ENCODE data around the gene CMIP. TPM values are rescaled to one million over a fixed set of nuclear protein-coding genes. Genes with fewer than 3 reads are reported as not detected.

CMIP gene
- total and polyA plus RNA-seq, 10 of the 15 experiments (the other 5 are each of a cell fraction or from before 2014, with no cell fraction given) = 1.2 to 43.2 (median 4.4) TPM

GRCh38 chr16:81463296-81463890 is 18.8 kb downstream of the CMIP start (continued):
- TF ChIP-seq IRF5 (IDR thresholded peaks at IDR 0.05; ENCODE audit: borderline replicate concordance) (no peak), CBX5 (IDR thresholded peaks at IDR 0.05; ENCODE audit: low read depth) (no peak), TAF1 (IDR thresholded peaks at IDR 0.05; ENCODE audit: borderline replicate concordance, low read depth, low read length) (no peak), ZBED1 (IDR thresholded peaks at IDR 0.05; ENCODE audit: borderline replicate concordance) (no peak)

GRCh38 chr16:81464279-81464678 is 19.7 kb downstream of the CMIP start:
- Histone ChIP-seq H3K79me2 (ENCODE audit: control insufficient read depth, insufficient read depth, low read length) (peaks cover 34% of the 10 kb centered on the region), H3K9ac (ENCODE audit: control insufficient read depth, insufficient read depth, low read length) (no peak overlapping the region), H3K4me3 (no peak overlapping the region), H3K9me3 (replicated peaks; ENCODE audit: control insufficient read depth, insufficient read depth, low read length) (no peaks in the 10 kb centered on the region), H3K4me1 (ENCODE audit: control insufficient read depth, insufficient read depth, low read length) (peaks cover 9% of the 10 kb centered on the region), H3K4me2 (ENCODE audit: control insufficient read depth, insufficient read depth) (no peak overlapping the region), H3K36me3 (ENCODE audit: control insufficient read depth in 2 of 2, insufficient read depth in 2 of 2, low read length in 1 of 2) (peaks cover 0 to 2% of the 10 kb centered on the region in 2 experiments; a peak in 2 of 4 replicates), H4K20me1 (ENCODE audit: control insufficient read depth, insufficient read depth) (no peaks in the 10 kb centered on the region), H2AFZ (ENCODE audit: control insufficient read depth, low read depth, low read length) (no peak overlapping the region), H3K27ac (ENCODE audit: control insufficient read depth, insufficient read depth) (no peak overlapping the region), H3K27me3 (replicated peaks in 1 of 2; ENCODE audit: control insufficient read depth in 2 of 2, insufficient read depth in 2 of 2, low read length in 1 of 2) (no peaks in the 10 kb centered on the region)
- RAD21 ChIA-PET (ENCODE audit: unreplicated experiment) = interaction anchor here (0.9 kb wide), 1 partner anchor 176 kb away, joined by 3 read pairs; no protein-coding TSS in a partner anchor
- 89% methylated on average over 5 of the region's 5 CpGs for WGBS (ENCODE audit: insufficient coverage, insufficient replicate concordance, low lambda C conversion rate, missing lambda C conversion rate)
- in situ Hi-C loops (cut with MboI) = no loop called here
- intact Hi-C loops (cut with micrococcal nuclease; ENCODE audit: unreplicated experiment) = no loop called here
- CTCF ChIA-PET = no interaction called here
- no peak for DNase-seq (ENCODE audit: low read depth, low spot score)
- no peak for ATAC-seq
- no peak for FAIRE-seq
- SMC1A ChIA-PET (ENCODE audit: uncharacterized antibody, unreplicated experiment) = interaction anchor here (0.8 to 1.0 kb wide), 2 partner anchors 17 to 151 kb away, joined by 3 read pairs; no protein-coding TSS in a partner anchor
- POLR2A ChIA-PET = no interaction called here
- TF ChIP-seq ZNF24 (IDR thresholded peaks at IDR 0.05) (peak; percentile 96), SPI1 (IDR thresholded peaks at IDR 0.05; ENCODE audit: borderline replicate concordance, insufficient read depth, low read depth, low read length) (no peak), TARDBP (IDR thresholded peaks at IDR 0.05; ENCODE audit: borderline replicate concordance) (no peak), TCF3 (IDR thresholded peaks at IDR 0.05; ENCODE audit: borderline replicate concordance, insufficient read depth, low read depth, low read length) (no peak)
- no TSS peak for BruUV-seq (replicated peaks)

Measured in GM12878 (cell line).